NCI-H1694 treated with DMSO at 0.1 percent for 48 hours (cell line): ENCODE measurements around the gene PLA2G4A.

ENCODE experiments used
- DNase-seq: peaks from one replicate; lab custom pipeline; 2025; lab: John Stamatoyannopoulos, UW

Gene PLA2G4A

DNA sequence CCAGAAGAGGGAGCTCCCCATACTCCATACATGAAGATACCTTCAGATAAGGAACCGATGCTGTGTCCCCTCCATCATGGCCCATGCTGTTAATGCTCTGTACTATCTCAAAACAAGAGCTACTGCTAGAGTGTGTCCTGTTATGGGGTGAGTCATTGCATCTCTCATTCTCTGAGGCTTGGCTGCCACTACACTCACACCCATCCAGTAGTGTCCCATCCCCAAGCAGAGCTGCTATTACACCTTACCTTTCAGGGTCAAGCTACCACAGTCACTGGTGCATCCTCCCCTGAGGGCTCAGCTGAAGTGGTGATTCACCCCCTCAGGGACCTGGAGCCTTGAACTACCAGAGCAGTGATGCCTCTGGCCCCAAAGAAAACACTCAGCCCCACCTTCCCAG lies 198.5 kb downstream of the PLA2G4A start:
- no peak for DNase-seq

- DNase-seq = no peak
These were observed 203.7 kb downstream of the PLA2G4A start for GRCh38 chr1:187032316-187032981.

GRCh38 chr1:187032982-187033692 lies 204.4 kb downstream of the PLA2G4A start:
- DNase-seq = no peak

DNA sequence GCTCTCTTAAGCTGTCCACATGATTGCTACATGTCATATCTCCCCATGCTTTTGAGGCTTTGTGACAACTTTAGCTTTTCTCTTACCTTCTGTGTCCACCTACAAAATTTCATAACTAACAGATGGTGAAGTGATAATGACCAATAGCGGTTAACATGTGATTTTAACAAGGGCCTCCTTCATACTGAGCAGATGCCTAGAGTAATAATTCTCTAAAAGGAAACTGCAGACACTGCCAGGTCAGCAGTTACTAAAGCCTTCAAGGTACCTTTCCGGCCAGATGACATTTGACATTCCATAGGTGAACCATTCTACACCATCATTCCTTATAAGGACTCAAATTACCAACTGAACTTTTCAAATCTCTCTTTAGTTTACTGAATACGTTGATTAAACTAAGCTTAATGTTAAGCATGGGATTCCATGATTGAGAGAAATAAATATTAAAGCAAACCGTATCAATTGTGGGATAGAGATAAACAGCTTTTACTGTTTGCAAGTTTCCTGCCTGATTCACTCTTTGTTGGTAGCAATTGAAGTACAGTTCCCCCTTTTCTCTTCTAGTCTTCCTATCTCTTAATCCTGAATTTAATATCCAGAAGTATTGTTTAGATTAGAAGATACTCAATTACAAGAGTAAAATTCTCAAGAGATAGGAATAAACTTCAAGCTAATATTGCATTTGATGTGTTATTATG lies 205.1 kb downstream of the PLA2G4A start:
- no peak for DNase-seq

- DNase-seq = no peak
These were observed 205.8 kb downstream of the PLA2G4A start for GRCh38 chr1:187034501-187034900.

DNA sequence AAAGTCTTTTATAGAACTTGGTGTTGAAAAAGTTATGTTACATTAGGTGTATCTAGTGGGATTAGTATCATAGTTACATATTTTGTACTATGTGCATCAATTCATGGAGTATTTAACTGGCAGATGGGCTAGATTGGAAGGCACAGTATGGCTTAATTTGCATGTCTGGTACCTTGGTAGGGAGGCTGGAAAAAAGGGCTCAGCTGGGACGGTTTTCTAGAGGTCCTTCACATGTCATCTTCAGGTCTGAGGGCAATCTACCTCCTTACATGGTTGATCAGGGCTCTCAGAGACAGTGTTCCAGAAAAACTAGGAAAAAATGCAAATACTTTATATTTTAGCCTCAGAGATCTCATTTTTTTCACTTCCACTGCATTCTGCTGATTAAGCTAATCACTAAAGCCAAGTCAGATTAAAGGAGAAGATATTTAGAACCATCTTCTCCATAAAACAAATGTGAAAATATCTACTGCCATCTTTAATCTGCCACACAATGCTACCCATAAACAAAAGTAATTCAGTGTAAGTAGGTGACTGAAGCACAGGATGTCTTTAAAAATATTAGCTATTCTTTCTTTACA lies 209.3 kb downstream of the PLA2G4A start:
- no peak for DNase-seq
